T-helper 2 cell (primary cell): ENCODE results near the gene MYO18A.

Source experiments
- DNase-seq, 5 experiments: peaks; one replicate each; pipeline versions ENCODE4 v3.0.0 to v3.0.0-alpha.2; 2012 to 2022

MYO18A gene

DNA sequence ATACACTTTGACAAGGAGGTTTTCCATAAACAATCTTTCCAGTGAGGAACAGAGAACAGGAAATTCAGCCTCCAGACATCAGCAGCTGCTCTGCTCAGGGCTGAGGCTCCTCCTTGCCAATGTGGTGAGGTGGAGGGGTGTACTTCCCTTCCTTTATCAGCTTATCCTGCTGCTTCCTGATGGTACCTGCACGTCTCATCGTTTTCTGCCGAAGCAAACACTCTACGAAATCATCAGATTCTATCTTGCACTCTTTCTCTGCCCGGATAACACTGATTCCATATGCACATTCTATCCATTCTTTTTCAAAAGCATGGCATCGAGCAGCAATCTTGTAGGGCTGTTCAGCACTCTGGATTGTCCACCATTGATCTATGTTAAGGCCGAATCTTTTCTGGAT, 159.0 kb downstream of the MYO18A start:
- no peak for DNase-seq
